GM23338 (cell line): Measurements from ENCODE around the gene LARP1B. TPM values are rescaled to one million over a fixed set of nuclear protein-coding genes. Genes with fewer than 3 reads are reported as not detected.

ENCODE experiments used
- ATAC-seq: fragments of 200-7000 bp; cut with Tn5 transposase; 3 replicates; pipeline ENCODE4 v1.9.1; 2020
- DNase-seq: peaks from one replicate; pipeline ENCODE4 v3.0.0-alpha.2; 2015; ENCODE audit warnings: low spot score
- H2AFZ ChIP-seq: fragments of 200-600 bp; sonication (generic); 2 replicates; pipeline ENCODE4 v1.8.0; 2016; ENCODE audit warnings: antibody characterized with exemption, mild to moderate bottlenecking, moderate library complexity
- H3F3A ChIP-seq: fragments of 200-600 bp; sonication (generic); replicated peaks from 2 replicates; pipeline ENCODE4 v1.8.0; 2017; ENCODE audit warnings: antibody characterized with exemption, mixed run types, low read depth
- H3K27ac ChIP-seq: fragments of 200-600 bp; sonication (generic); 2 replicates; pipeline ENCODE4 v1.6.1; 2016; ENCODE audit warnings: low read depth
- H3K27me3 ChIP-seq: fragments of 200-600 bp; sonication (generic); 2 replicates; pipeline ENCODE4 v1.8.0; 2016; ENCODE audit warnings: mild to moderate bottlenecking, mixed run types, moderate library complexity; ENCODE audit not compliant: insufficient read depth
- H3K36me3 ChIP-seq: fragments of 200-600 bp; sonication (generic); 2 replicates; pipeline ENCODE4 v1.8.0; 2016; ENCODE audit warnings: mild to moderate bottlenecking; ENCODE audit not compliant: insufficient read depth
- H3K4me1 ChIP-seq: fragments of 200-600 bp; sonication (generic); 2 replicates; pipeline ENCODE4 v1.8.0; 2016; ENCODE audit warnings: mild to moderate bottlenecking, moderate library complexity; ENCODE audit not compliant: insufficient read depth
- H3K4me2 ChIP-seq: fragments of 200-600 bp; sonication (generic); 2 replicates; pipeline ENCODE4 v1.7.1; 2017; ENCODE audit warnings: mixed run types
- H3K4me3 ChIP-seq: fragments of 200-600 bp; sonication (generic); 2 replicates; pipeline ENCODE4 v1.6.1; 2016; ENCODE audit warnings: mixed run types
- H3K79me2 ChIP-seq: fragments of 200-600 bp; sonication (generic); replicated peaks from 2 replicates; pipeline ENCODE4 v1.8.0; 2017; ENCODE audit warnings: mild to moderate bottlenecking; ENCODE audit not compliant: insufficient read depth
- H3K9me2 ChIP-seq: fragments of 200-600 bp; sonication (generic); 2 replicates; pipeline ENCODE4 v1.8.0; 2017; ENCODE audit not compliant: insufficient read depth
- H4K20me1 ChIP-seq: fragments of 200-600 bp; sonication (generic); replicated peaks from 2 replicates; pipeline ENCODE4 v1.8.0; 2017; ENCODE audit warnings: mild to moderate bottlenecking; ENCODE audit not compliant: insufficient read depth
- H3K27ac Mint-ChIP-seq: 2 replicates; pipeline ENCODE4 v1.8.0; 2020; ENCODE audit warnings: inconsistent platforms, mild to moderate bottlenecking, moderate library complexity, mixed read lengths
- H3K27me3 Mint-ChIP-seq: 3 replicates; pipeline ENCODE4 v1.8.0; 2022; ENCODE audit warnings: low read depth, mild to moderate bottlenecking, moderate library complexity, mixed read lengths, inconsistent platforms; ENCODE audit not compliant: insufficient read depth, poor library complexity
- H3K36me3 Mint-ChIP-seq: 3 replicates; pipeline ENCODE4 v1.8.0; 2021; ENCODE audit warnings: low read depth, mild to moderate bottlenecking, inconsistent platforms, moderate library complexity, mixed read lengths
- H3K4me1 Mint-ChIP-seq: 3 replicates; pipeline ENCODE4 v1.8.0; 2020; ENCODE audit warnings: mild to moderate bottlenecking, inconsistent platforms, mixed read lengths
- H3K4me3 Mint-ChIP-seq: 3 replicates; pipeline ENCODE4 v1.8.0; 2021; ENCODE audit warnings: moderate library complexity, mild to moderate bottlenecking, inconsistent platforms, mixed read lengths
- H3K9me3 Mint-ChIP-seq: 3 replicates; pipeline ENCODE4 v1.8.0; 2020; ENCODE audit warnings: moderate library complexity, mild to moderate bottlenecking, inconsistent platforms, mixed read lengths
- EZH2phosphoT487 ChIP-seq: fragments of 200-600 bp; sonication (generic); IDR thresholded peaks from one replicate; pipeline ENCODE4 v1.8.1; 2018; ENCODE audit warnings: antibody characterized with exemption; ENCODE audit not compliant: unreplicated experiment
- NANOG ChIP-seq: IDR thresholded peaks from 2 replicates; pipeline ENCODE4 v1.6.1; 2016; ENCODE audit warnings: antibody characterized with exemption, borderline replicate concordance
- ZNF331 ChIP-seq: fragments of 250-450 bp; sonication (Bioruptor Pico); IDR thresholded peaks from 2 replicates; pipeline ENCODE4 v1.5.0; 2020; ENCODE audit warnings: low read depth, mild to moderate bottlenecking, moderate library complexity
- polyA plus RNA-seq: library from polyadenylated mRNA; unstranded; fragments of >200 nt; fragmentation: Nextera tagmentation; extraction: Ambion mirVana; gene quantifications from 2 replicates; pipeline ENCODE4 v1.2.1, GENCODE V29; 2016
- total RNA-seq: library from RNA; depleted of rRNA; stranded (reverse); fragments of >200 nt; shearing (Covaris generic); gene quantifications from 2 replicates; pipeline ENCODE4 v1.2.3, GENCODE V29; 2014
- TF ChIP-seq, protein P1 (sequence below): fragments of 250-450 bp; sonication (Bioruptor Pico); IDR thresholded peaks from 2 replicates; pipeline ENCODE4 v1.5.0; 2020; ENCODE audit warnings: mild to moderate bottlenecking, moderate library complexity

The LARP1B gene
- total and polyA plus RNA-seq, 2 experiments from 2014 or later: 42.5 to 45.4 TPM

DNA sequence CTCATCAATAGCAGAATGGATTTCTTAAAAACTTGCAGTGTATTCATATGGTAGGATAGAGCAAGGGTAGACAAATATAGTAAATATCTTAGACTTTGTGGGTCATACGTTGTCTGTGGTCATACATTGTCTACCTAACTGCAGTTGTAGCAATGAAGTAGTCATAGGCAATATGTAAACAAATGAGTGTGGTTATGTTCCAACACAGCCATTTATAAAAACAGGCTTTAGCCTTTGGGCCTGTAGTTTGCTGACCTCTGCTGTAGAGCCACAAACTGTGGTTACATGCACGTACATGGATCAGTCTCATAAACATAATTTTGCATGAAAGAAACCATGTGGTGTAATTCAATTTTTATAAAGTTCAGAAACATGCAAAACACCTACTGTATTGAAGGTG is 98.9 kb downstream of the LARP1B start (continued):
- TF ChIP-seq, protein P1, sequence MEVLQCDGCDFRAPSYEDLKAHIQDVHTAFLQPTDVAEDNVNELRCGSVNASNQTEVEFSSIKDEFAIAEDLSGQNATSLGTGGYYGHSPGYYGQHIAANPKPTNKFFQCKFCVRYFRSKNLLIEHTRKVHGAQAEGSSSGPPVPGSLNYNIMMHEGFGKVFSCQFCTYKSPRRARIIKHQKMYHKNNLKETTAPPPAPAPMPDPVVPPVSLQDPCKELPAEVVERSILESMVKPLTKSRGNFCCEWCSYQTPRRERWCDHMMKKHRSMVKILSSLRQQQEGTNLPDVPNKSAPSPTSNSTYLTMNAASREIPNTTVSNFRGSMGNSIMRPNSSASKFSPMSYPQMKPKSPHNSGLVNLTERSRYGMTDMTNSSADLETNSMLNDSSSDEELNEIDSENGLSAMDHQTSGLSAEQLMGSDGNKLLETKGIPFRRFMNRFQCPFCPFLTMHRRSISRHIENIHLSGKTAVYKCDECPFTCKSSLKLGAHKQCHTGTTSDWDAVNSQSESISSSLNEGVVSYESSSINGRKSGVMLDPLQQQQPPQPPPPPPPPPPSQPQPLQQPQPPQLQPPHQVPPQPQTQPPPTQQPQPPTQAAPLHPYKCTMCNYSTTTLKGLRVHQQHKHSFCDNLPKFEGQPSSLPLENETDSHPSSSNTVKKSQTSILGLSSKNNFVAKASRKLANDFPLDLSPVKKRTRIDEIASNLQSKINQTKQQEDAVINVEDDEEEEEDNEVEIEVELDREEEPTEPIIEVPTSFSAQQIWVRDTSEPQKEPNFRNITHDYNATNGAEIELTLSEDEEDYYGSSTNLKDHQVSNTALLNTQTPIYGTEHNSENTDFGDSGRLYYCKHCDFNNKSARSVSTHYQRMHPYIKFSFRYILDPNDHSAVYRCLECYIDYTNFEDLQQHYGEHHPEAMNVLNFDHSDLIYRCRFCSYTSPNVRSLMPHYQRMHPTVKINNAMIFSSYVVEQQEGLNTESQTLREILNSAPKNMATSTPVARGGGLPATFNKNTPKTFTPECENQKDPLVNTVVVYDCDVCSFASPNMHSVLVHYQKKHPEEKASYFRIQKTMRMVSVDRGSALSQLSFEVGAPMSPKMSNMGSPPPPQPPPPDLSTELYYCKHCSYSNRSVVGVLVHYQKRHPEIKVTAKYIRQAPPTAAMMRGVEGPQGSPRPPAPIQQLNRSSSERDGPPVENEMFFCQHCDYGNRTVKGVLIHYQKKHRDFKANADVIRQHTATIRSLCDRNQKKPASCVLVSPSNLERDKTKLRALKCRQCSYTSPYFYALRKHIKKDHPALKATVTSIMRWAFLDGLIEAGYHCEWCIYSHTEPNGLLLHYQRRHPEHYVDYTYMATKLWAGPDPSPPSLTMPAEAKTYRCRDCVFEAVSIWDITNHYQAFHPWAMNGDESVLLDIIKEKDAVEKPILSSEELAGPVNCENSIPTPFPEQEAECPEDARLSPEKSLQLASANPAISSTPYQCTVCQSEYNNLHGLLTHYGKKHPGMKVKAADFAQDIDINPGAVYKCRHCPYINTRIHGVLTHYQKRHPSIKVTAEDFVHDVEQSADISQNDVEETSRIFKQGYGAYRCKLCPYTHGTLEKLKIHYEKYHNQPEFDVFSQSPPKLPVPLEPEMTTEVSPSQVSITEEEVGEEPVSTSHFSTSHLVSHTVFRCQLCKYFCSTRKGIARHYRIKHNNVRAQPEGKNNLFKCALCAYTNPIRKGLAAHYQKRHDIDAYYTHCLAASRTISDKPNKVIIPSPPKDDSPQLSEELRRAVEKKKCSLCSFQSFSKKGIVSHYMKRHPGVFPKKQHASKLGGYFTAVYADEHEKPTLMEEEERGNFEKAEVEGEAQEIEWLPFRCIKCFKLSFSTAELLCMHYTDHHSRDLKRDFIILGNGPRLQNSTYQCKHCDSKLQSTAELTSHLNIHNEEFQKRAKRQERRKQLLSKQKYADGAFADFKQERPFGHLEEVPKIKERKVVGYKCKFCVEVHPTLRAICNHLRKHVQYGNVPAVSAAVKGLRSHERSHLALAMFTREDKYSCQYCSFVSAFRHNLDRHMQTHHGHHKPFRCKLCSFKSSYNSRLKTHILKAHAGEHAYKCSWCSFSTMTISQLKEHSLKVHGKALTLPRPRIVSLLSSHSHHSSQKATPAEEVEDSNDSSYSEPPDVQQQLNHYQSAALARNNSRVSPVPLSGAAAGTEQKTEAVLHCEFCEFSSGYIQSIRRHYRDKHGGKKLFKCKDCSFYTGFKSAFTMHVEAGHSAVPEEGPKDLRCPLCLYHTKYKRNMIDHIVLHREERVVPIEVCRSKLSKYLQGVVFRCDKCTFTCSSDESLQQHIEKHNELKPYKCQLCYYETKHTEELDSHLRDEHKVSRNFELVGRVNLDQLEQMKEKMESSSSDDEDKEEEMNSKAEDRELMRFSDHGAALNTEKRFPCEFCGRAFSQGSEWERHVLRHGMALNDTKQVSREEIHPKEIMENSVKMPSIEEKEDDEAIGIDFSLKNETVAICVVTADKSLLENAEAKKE (CRISPR knock-in tag): no peak
- TF ChIP-seq NANOG (no peak), EZH2phosphoT487 (no peak)

DNA sequence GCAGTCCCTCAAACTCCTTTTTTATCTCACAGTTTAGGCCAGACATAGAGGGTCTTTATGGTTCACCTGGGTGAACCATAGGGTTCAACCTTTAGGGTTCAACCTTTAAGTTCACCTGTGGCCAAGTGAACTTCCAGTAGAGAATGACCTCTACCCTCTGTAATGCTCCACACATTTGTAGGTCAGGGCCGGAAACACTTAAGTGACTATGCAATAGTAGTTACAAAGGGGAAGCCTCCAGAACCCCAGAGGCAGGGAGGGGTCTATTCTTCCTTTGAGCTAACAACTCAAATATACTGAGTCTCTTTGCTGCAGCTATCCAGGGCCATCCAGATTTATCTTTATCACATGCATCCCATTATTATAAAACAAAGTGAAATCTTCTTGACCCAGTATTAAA is 100.0 kb downstream of the LARP1B start:
- Mint-ChIP-seq H3K4me3 (no peak overlapping the region), H3K27me3 (no peaks in the 10 kb centered on the region), H3K27ac (peak overlapping the region; percentile 14), H3K9me3 (peaks cover 3% of the 10 kb centered on the region; the same call in 1 of the 3 replicates), H3K36me3 (peaks cover 14% of the 10 kb centered on the region), H3K4me1 (peaks cover 28% of the 10 kb centered on the region)
- Histone ChIP-seq H3K36me3 (no peaks in the 10 kb centered on the region), H3K4me2 (no peak overlapping the region), H3K79me2 (no peaks in the 10 kb centered on the region), H4K20me1 (no peaks in the 10 kb centered on the region), H3K27ac (peak overlapping the region; percentile 30), H3F3A (no peaks in the 10 kb centered on the region), H3K9me2 (no peaks in the 10 kb centered on the region), H3K27me3 (no peaks in the 10 kb centered on the region), H3K4me1 (peaks cover 18% of the 10 kb centered on the region), H2AFZ (no peak overlapping the region), H3K4me3 (no peak overlapping the region)
- peak; percentile 68 for ATAC-seq
- TF ChIP-seq, protein P1 (CRISPR knock-in tag): 0 out of 2 replicates have a peak, but pooled peaks have one; percentile 26
- no peak for TF ChIP-seq ZNF331 (CRISPR knock-in tag)
- peak; percentile 38 for DNase-seq
